ENCODE measurements around the gene FADS1.

FADS1 gene

GRCh38 chr11:61853698-61854169 is 36.9 kb upstream of the FADS1 start:
- DNase-seq (ENCODE audit: insufficient read length, low spot score) (no peak), FAIRE-seq (no peak)
- no peak for TF ChIP-seq POLR2A (IDR thresholded peaks at IDR 0.05; ENCODE audit: low read depth, low read length)

GRCh38 chr11:61851900-61852295 is 35.1 kb upstream of the FADS1 start:
- TF ChIP-seq POLR2A (IDR thresholded peaks at IDR 0.05; ENCODE audit: low read depth, low read length), result no peak
- FAIRE-seq (no peak), DNase-seq (ENCODE audit: insufficient read length, low spot score) (no peak)

- FAIRE-seq, result no peak
- DNase-seq (ENCODE audit: insufficient read length, low spot score), result no peak
- no peak for TF ChIP-seq POLR2A (IDR thresholded peaks at IDR 0.05; ENCODE audit: low read depth, low read length)
These were observed 34.5 kb upstream of the FADS1 start for GRCh38 chr11:61851113-61851899.

GRCh38 chr11:61850687-61851086 is 33.9 kb upstream of the FADS1 start:
- no peak for DNase-seq (ENCODE audit: insufficient read length, low spot score)
- no peak for TF ChIP-seq POLR2A (IDR thresholded peaks at IDR 0.05; ENCODE audit: low read depth, low read length)
- no peak for FAIRE-seq

GRCh38 chr11:61848631-61849030 is 31.8 kb upstream of the FADS1 start:
- DNase-seq (ENCODE audit: insufficient read length, low spot score) (no peak), FAIRE-seq (no peak)
- TF ChIP-seq POLR2A (IDR thresholded peaks at IDR 0.05; ENCODE audit: low read depth, low read length), result no peak

GRCh38 chr11:61847914-61848581 is 31.2 kb upstream of the FADS1 start:
- TF ChIP-seq POLR2A (IDR thresholded peaks at IDR 0.05; ENCODE audit: low read depth, low read length), result no peak
- FAIRE-seq (no peak), DNase-seq (ENCODE audit: insufficient read length, low spot score) (no peak)

- FAIRE-seq (no peak), DNase-seq (ENCODE audit: insufficient read length, low spot score) (no peak)
- TF ChIP-seq POLR2A (IDR thresholded peaks at IDR 0.05; ENCODE audit: low read depth, low read length), result no peak
These were observed 29.7 kb upstream of the FADS1 start for GRCh38 chr11:61846362-61847020.

GRCh38 chr11:61844909-61845565 is 28.2 kb upstream of the FADS1 start:
- DNase-seq (ENCODE audit: insufficient read length, low spot score) (no peak), FAIRE-seq (no peak)
- TF ChIP-seq POLR2A (IDR thresholded peaks at IDR 0.05; ENCODE audit: low read depth, low read length), result no peak

- FAIRE-seq, result no peak
These were observed 25.7 kb upstream of the FADS1 start for GRCh38 chr11:61842528-61842820.

GRCh38 chr11:61841636-61842527 is 25.1 kb upstream of the FADS1 start:
- DNase-seq (ENCODE audit: insufficient read length, low spot score), result no peak
- no peak for TF ChIP-seq POLR2A (IDR thresholded peaks at IDR 0.05; ENCODE audit: low read depth, low read length)
- no peak for FAIRE-seq

More at GRCh38 chr11:61842528-61842820, 25.7 kb upstream of the FADS1 start:
- no peak for DNase-seq (ENCODE audit: insufficient read length, low spot score)
- TF ChIP-seq POLR2A (IDR thresholded peaks at IDR 0.05; ENCODE audit: low read depth, low read length), result no peak

- DNase-seq (ENCODE audit: insufficient read length, low spot score) (no peak), FAIRE-seq (no peak)
- no peak for TF ChIP-seq POLR2A (IDR thresholded peaks at IDR 0.05; ENCODE audit: low read depth, low read length)
These were observed 23.6 kb upstream of the FADS1 start for GRCh38 chr11:61840371-61840770.

- FAIRE-seq (no peak), DNase-seq (ENCODE audit: insufficient read length, low spot score) (no peak)
- no peak for TF ChIP-seq POLR2A (IDR thresholded peaks at IDR 0.05; ENCODE audit: low read depth, low read length)
These were observed 22.9 kb upstream of the FADS1 start for GRCh38 chr11:61839742-61840141.

GRCh38 chr11:61838921-61839320 is 22.1 kb upstream of the FADS1 start:
- TF ChIP-seq POLR2A (IDR thresholded peaks at IDR 0.05; ENCODE audit: low read depth, low read length), result no peak
- FAIRE-seq, result no peak
- DNase-seq (ENCODE audit: insufficient read length, low spot score), result no peak
